Lower leg skin (tissue), 4 donors: ENCODE measurements around the gene BNC1. TPM values are rescaled to one million over a fixed set of nuclear protein-coding genes. Genes with fewer than 3 reads are reported as not detected.

Source experiments
- DNase-seq, 2 donors: peaks; one replicate each; pipeline ENCODE4 v3.0.0-alpha.2; 2019; ENCODE audit warnings: low spot score in 2 of 2
- H3K4me3 ChIP-seq: fragments of 200-600 bp; sonication (generic); 2 replicates; pipeline ENCODE4 v1.5.1; 2017; ENCODE audit warnings: mild to moderate bottlenecking, low read depth; ENCODE audit not compliant: poor library complexity, severe bottlenecking
- CTCF ChIP-seq, 3 donors: fragments of 450-650 bp; IDR thresholded peaks; one replicate each; pipeline ENCODE4 v1.5.1; 2016; ENCODE audit warnings: antibody characterized with exemption in 3 of 3, mild to moderate bottlenecking in 3 of 3, moderate library complexity in 2 of 3
- POLR2A ChIP-seq, 2 donors: fragments of 450-650 bp; IDR thresholded peaks; one replicate each; pipeline ENCODE4 v1.6.1; 2016 to 2017; ENCODE audit warnings: antibody characterized with exemption in 2 of 2, mild to moderate bottlenecking in 1 of 2, moderate library complexity in 1 of 2
- WGBS, 2 donors: methylation state at CpG; one replicate each; pipeline ENCODE4 v1.1.5; 2018; 5-methylcytosine and 5-hydroxymethylcytosine counted together
- intact Hi-C: fragments of 100-400 bp; cut with DNase I; formaldehyde crosslinking; loops from one replicate; pipeline ENCODE4 v1.15.0; 2023; ENCODE audit warnings: low total_unique reads
- total RNA-seq, 4 donors: library from RNA; depleted of rRNA; stranded (reverse); fragments of >200 nt; gene quantifications; one replicate each; pipeline ENCODE4 v1.1.0, GENCODE V29; 2016

BNC1 gene
- total RNA-seq, 4 donors from 2014 or later = 26.2 to 31.6 (median 28.8) TPM

GRCh38 chr15:83282141-83282540, 2.3 kb downstream of the BNC1 start:
- intact Hi-C loops = no loop called here
- H3K4me3 ChIP-seq = no peak overlapping the region
- no peak for DNase-seq
- 58 to 59% methylated on average over 5 of the region's 5 CpGs for WGBS, 2 donors
- no peak for TF ChIP-seq POLR2A (IDR thresholded peaks at IDR 0.05)
- no peak for TF ChIP-seq CTCF (IDR thresholded peaks at IDR 0.05)

GRCh38 chr15:83278191-83278590, 6.3 kb downstream of the BNC1 start:
- DNase-seq = no peak
- intact Hi-C loops = no loop called here
- TF ChIP-seq POLR2A (IDR thresholded peaks at IDR 0.05) (no peak), CTCF (IDR thresholded peaks at IDR 0.05) (no peak)

GRCh38 chr15:83276661-83277060, 7.8 kb downstream of the BNC1 start:
- TF ChIP-seq POLR2A (IDR thresholded peaks at IDR 0.05) = no peak
- TF ChIP-seq CTCF (IDR thresholded peaks at IDR 0.05) = no peak
- WGBS, 2 donors = 73 to 81% methylated on average over 5 of the region's 5 CpGs
- intact Hi-C loops = no loop called here
- H3K4me3 ChIP-seq = no peak overlapping the region
- DNase-seq = no peak

More at GRCh38 chr15:83278191-83278590, 6.3 kb downstream of the BNC1 start:
- H3K4me3 ChIP-seq = no peak overlapping the region

- no peak for DNase-seq
- H3K4me3 ChIP-seq = no peak overlapping the region
- WGBS, 2 donors = 95 to 98% methylated on average over 3 of the region's 3 CpGs
- intact Hi-C loops = no loop called here
- TF ChIP-seq POLR2A (IDR thresholded peaks at IDR 0.05) = no peak
- TF ChIP-seq CTCF (IDR thresholded peaks at IDR 0.05) = no peak
Measured at GRCh38 chr15:83275412-83275811, 9.1 kb downstream of the BNC1 start.

- H3K4me3 ChIP-seq = no peak overlapping the region
- no peak for TF ChIP-seq CTCF (IDR thresholded peaks at IDR 0.05)
- no peak for DNase-seq
- 46 to 65% methylated on average over 1 of the region's 1 CpG for WGBS, 2 donors
- intact Hi-C loops = no loop called here
Measured at GRCh38 chr15:83270176-83270575, 14.3 kb downstream of the BNC1 start.

GRCh38 chr15:83268147-83268546, 16.3 kb downstream of the BNC1 start:
- 86 to 88% methylated on average over 4 of the region's 4 CpGs for WGBS, 2 donors
- no peak overlapping the region for H3K4me3 ChIP-seq
- no peak for DNase-seq
- TF ChIP-seq CTCF (IDR thresholded peaks at IDR 0.05) = no peak
- no peak for TF ChIP-seq POLR2A (IDR thresholded peaks at IDR 0.05)
- intact Hi-C loops = loop anchor here (10.0 kb wide), 1 partner anchor 1613 kb away; no protein-coding TSS in a partner anchor
